SK-N-MC (cell line): Measurements from ENCODE around the gene TMA7.

Experiments
- EZH2 ChIP-seq: fragments of 200-600 bp; sonication (generic); IDR thresholded peaks from one replicate; pipeline ENCODE4 v1.6.1; 2017; ENCODE audit warnings: antibody characterized with exemption
- POLR2AphosphoS5 ChIP-seq: IDR thresholded peaks from 2 replicates; pipeline ENCODE4 v1.6.1; 2012; ENCODE audit warnings: mild to moderate bottlenecking, low read depth, low read length, borderline replicate concordance

DNA sequence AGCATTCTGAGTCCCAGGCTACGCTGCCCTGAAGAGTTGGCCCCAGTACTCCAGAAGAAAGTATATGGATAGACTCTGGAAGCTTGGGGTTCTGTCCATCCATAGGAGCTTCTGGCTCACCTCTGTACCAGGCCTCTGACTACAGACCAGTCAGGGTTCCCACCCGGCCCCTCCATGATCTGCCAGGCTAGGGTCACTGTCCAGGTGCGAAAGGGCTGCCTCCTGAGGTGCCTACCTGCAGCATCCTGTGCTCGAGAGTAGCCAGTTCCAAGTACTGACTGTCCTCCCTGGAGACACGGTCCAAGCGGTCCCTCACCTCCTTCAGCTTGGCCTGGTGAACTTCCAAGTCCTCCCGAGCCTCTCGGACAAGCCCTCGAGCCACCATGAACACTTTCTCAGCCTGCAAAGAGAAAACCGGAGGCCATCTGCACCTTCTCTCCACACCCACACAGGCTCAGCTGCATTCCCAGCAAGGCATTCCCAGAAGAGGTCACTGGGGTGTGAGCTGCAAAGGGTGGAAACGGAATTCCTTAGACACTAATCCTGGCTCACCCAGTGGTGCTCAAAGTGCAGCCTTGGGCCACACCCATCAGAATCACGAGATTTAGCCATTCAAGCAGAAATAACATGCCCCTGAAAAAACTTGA is 6.5 kb upstream of the TMA7 start:
- TF ChIP-seq POLR2AphosphoS5, result no peak
- no peak for TF ChIP-seq EZH2
